Testis (tissue), 3 donors: ENCODE results near the gene CCNL1. TPM values are rescaled to one million over a fixed set of nuclear protein-coding genes. Genes with fewer than 3 reads are reported as not detected.
"Not testable (repeated sequence)": the region's sequence is repeated elsewhere in the genome, so short reads cannot be mapped to it uniquely, and the experiment has no call there.

Experiments
- DNase-seq: peaks from one replicate; pipeline ENCODE4 v3.0.0-alpha.2; 2019
- H3K27ac ChIP-seq, 2 donors: fragments of 200-600 bp; sonication (generic); one replicate each; pipeline ENCODE4 v1.5.1; 2019
- H3K27me3 ChIP-seq: fragments of 200-600 bp; sonication (generic); one replicate; pipeline ENCODE4 v1.5.1; 2019
- H3K36me3 ChIP-seq: fragments of 200-600 bp; sonication (generic); one replicate; pipeline ENCODE4 v1.5.1; 2017; ENCODE audit warnings: low read depth; ENCODE audit errors: missing control alignments
- H3K4me1 ChIP-seq: fragments of 200-600 bp; sonication (generic); one replicate; pipeline ENCODE4 v1.5.1; 2019
- H3K4me3 ChIP-seq, 2 donors: fragments of 200-600 bp; sonication (generic); one replicate each; pipeline ENCODE4 v1.5.1; 2017 to 2019
- H3K9me3 ChIP-seq: fragments of 200-600 bp; sonication (generic); one replicate; pipeline ENCODE4 v1.5.1; 2017
- CTCF ChIP-seq, 3 experiments: fragments of 450-650 bp in 2 of 3; fragments of 200-600 bp in 1 of 3; sonication (generic) in 1 of 3; IDR thresholded peaks; one replicate each; pipeline ENCODE4 v1.5.1; 2016 to 2019; ENCODE audit warnings: antibody characterized with exemption in 3 of 3, mild to moderate bottlenecking in 2 of 3, moderate library complexity in 1 of 3
- POLR2A ChIP-seq: fragments of 450-650 bp; IDR thresholded peaks from one replicate; pipeline ENCODE4 v1.6.1; 2017; ENCODE audit warnings: antibody characterized with exemption, mild to moderate bottlenecking, moderate library complexity
- WGBS, 2 donors: methylation state at CpG; one replicate each; pipeline ENCODE4 v1.1.5; 2018; 5-methylcytosine and 5-hydroxymethylcytosine counted together
- intact Hi-C: fragments of 100-400 bp; cut with DNase I; formaldehyde crosslinking; loops from one replicate; pipeline ENCODE4 v1.15.1; 2023; ENCODE audit warnings: low total_unique reads
- polyA plus RNA-seq: library from polyadenylated mRNA; stranded (reverse); fragments of 350-450 nt; fragmentation: Illumina TruSeq; extraction: RNeasy Lipid Tissue Mini Kit (QIAGEN cat#74804); gene quantifications from one replicate; pipeline ENCODE4 v1.2.3, GENCODE V29; 2014; ENCODE audit warnings: low read depth, low replicate concordance; ENCODE audit not compliant: insufficient read depth
- total RNA-seq, 2 donors: library from RNA; depleted of rRNA; stranded (reverse); fragments of >200 nt; gene quantifications; one replicate each; pipeline ENCODE4 v1.2.3, GENCODE V29; 2016

The CCNL1 gene
- total and polyA plus RNA-seq, 3 donors from 2014 or later, result 46.1 to 200 (median 168) TPM

GRCh38 chr3:157163217-157163953, 3.4 kb upstream of the CCNL1 start:
- 73 to 94% methylated on average over 10 to 19 of the region's 19 CpGs for WGBS, 2 donors
- TF ChIP-seq POLR2A (no peak), CTCF (IDR thresholded peaks at IDR 0.05) (no peak)

GRCh38 chr3:157162620-157163019, 2.7 kb upstream of the CCNL1 start:
- WGBS, 2 donors, result 80 to 86% methylated on average over 7 of the region's 7 CpGs
- H3K4me3 ChIP-seq, intact Hi-C loops, H3K36me3 ChIP-seq, H3K27me3 ChIP-seq, H3K9me3 ChIP-seq, H3K27ac ChIP-seq: not testable (repeated sequence)
- DNase-seq, result peak; percentile 72
- peaks cover 17% of the 10 kb centered on the region for H3K4me1 ChIP-seq

More at GRCh38 chr3:157163217-157163953, 3.4 kb upstream of the CCNL1 start:
- intact Hi-C loops, result no loop called here
- no peak overlapping the region for H3K4me3 ChIP-seq
- no peak for DNase-seq
- no peaks in the 10 kb centered on the region for H3K27me3 ChIP-seq
- H3K4me1 ChIP-seq, result peaks cover 10% of the 10 kb centered on the region
- no peaks in the 10 kb centered on the region for H3K9me3 ChIP-seq
- H3K27ac ChIP-seq, result no peak overlapping the region
- no peaks in the 10 kb centered on the region for H3K36me3 ChIP-seq

- Histone ChIP-seq H3K9me3 (no peaks in the 10 kb centered on the region), H3K27me3 (no peaks in the 10 kb centered on the region), H3K36me3 (no peaks in the 10 kb centered on the region), H3K4me1 (peaks cover 35% of the 10 kb centered on the region), H3K4me3 (peak overlapping the region; percentile 100), H3K27ac (peak overlapping the region; percentile 100)
- 2 to 3% methylated on average over 21 to 22 of the region's 22 CpGs for WGBS, 2 donors
- intact Hi-C loops, result no loop called here
- no peak for TF ChIP-seq POLR2A
- TF ChIP-seq CTCF (IDR thresholded peaks at IDR 0.05), result no peak
- peak; percentile 82 for DNase-seq
Measured at GRCh38 chr3:157160658-157161424, 894 bp upstream of the CCNL1 start.

GRCh38 chr3:157159037-157159761, 748 bp downstream of the CCNL1 start:
- H3K9me3 ChIP-seq, result no peaks in the 10 kb centered on the region
- no peaks in the 10 kb centered on the region for H3K36me3 ChIP-seq
- peaks cover 50% of the 10 kb centered on the region for H3K4me1 ChIP-seq
- intact Hi-C loops, result loop anchor here (2.0 kb wide), 1 partner anchor 16 kb away; no protein-coding TSS in a partner anchor
- peak; percentile 65 for DNase-seq
- peak overlapping the region; percentile 100 for H3K27ac ChIP-seq
- WGBS, 2 donors, result 0 to 1% methylated on average over 11 to 45 of the region's 46 CpGs
- H3K27me3 ChIP-seq, result no peaks in the 10 kb centered on the region
- peak overlapping the region; percentile 100 for H3K4me3 ChIP-seq
- TF ChIP-seq CTCF (IDR thresholded peaks at IDR 0.05) (no peak), POLR2A (no peak)

- Histone ChIP-seq H3K4me1 (peaks cover 55% of the 10 kb centered on the region), H3K36me3 (no peaks in the 10 kb centered on the region), H3K27ac (no peak overlapping the region), H3K27me3 (no peaks in the 10 kb centered on the region), H3K9me3 (no peaks in the 10 kb centered on the region), H3K4me3 (no peak overlapping the region)
- TF ChIP-seq POLR2A (no peak), CTCF (IDR thresholded peaks at IDR 0.05) (no peak)
- DNase-seq, result no peak
- intact Hi-C loops, result loop anchor here (2.0 kb wide), 1 partner anchor 17 kb away; no protein-coding TSS in a partner anchor
Measured at GRCh38 chr3:157157836-157158235, 2.1 kb downstream of the CCNL1 start.
